ENCODE results near the gene RCL1. TPM values are rescaled to one million over a fixed set of nuclear protein-coding genes. Genes with fewer than 3 reads are reported as not detected.
A peak's percentile ranks its signal among the peaks of the same experiment; 100 is the strongest.
"Not testable (repeated sequence)": the region's sequence is repeated elsewhere in the genome, so short reads cannot be mapped to it uniquely, and the experiment has no call there.

The RCL1 gene
- total and polyA plus RNA-seq, 2 of the 13 experiments (the other 11 are each of a cell fraction or from before 2014, with no cell fraction given) = 22.3 to 31.6 TPM

DNA sequence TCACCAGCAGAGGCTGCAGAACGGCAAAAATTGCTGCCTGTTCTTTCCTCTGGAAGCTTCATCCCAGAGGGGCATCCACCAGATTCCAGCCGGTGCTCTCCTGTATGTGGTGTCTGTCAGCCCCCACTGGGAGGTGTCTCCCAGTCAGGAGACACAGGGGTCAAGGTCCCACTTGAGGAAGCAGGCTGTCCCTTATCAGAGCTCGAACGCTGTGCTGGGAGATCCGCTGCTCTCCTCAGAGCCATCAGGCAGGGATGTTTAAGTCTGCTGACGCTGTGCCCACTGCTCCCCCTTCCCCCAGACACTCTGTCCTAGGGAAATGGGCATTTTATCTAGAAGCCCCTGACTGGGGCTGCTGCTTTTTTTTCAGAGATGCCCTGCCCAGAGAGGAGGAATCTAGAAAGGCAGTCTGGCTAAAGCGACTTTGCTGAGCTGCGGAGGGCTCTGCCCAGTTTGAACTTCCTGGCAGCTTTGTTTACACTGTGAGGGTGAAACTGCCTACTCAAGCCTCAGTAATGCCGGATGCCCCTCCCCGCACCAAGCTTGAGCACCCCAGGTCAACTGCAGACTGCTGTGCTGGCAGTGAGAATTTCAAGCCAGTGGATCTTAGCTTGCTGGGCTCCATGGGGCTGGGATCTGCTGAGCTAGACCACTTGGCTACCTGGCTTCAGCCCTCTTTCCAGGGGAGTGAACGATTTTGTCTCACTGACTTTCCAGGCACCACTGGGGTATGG lies 108.8 kb downstream of the RCL1 start (continued):
- TF ChIP-seq, protein P1, sequence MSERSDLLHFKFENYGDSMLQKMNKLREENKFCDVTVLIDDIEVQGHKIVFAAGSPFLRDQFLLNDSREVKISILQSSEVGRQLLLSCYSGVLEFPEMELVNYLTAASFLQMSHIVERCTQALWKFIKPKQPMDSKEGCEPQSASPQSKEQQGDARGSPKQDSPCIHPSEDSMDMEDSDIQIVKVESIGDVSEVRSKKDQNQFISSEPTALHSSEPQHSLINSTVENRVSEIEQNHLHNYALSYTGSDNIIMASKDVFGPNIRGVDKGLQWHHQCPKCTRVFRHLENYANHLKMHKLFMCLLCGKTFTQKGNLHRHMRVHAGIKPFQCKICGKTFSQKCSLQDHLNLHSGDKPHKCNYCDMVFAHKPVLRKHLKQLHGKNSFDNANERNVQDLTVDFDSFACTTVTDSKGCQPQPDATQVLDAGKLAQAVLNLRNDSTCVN (CRISPR knock-in tag; IDR thresholded peaks at IDR 0.05; ENCODE audit: borderline replicate concordance) = peak; percentile 35; the same call in 1 of the 2 replicates
- TF ChIP-seq ZNF598 (CRISPR knock-in tag; IDR thresholded peaks at IDR 0.05; ENCODE audit: borderline replicate concordance) (0 out of 2 replicates have a peak, but pooled peaks have one; percentile 15), POLR2G (IDR thresholded peaks at IDR 0.05; ENCODE audit: low read depth, low read length) (peak; percentile 51), PHF8 (CRISPR knock-in tag; IDR thresholded peaks at IDR 0.05) (0 out of 2 replicates have a peak, but pooled peaks have one; percentile 34), FOSL2 (CRISPR knock-in tag; IDR thresholded peaks at IDR 0.05) (peak; percentile 83), SOX13 (CRISPR knock-in tag; conservative IDR thresholded peaks at IDR 0.05 in 1 of 2, IDR thresholded peaks at IDR 0.05 in 1 of 2) (0 out of 4 replicates have a peak, but pooled peaks of 1 of the 2 experiments have one; percentile 9), ZNF501 (CRISPR knock-in tag; IDR thresholded peaks at IDR 0.05) (peak; percentile 25; the same call in 1 of the 2 replicates), FOXO1 (CRISPR knock-in tag; IDR thresholded peaks at IDR 0.05) (peak; percentile 44; the same call in 1 of the 2 replicates), NR2F6 (CRISPR knock-in tag; IDR thresholded peaks at IDR 0.05) (0 out of 2 replicates have a peak, but pooled peaks have one; percentile 30), GATAD2A (CRISPR knock-in tag; IDR thresholded peaks at IDR 0.05) (peak; percentile 48; the same call in 1 of the 2 replicates), DMAP1 (CRISPR knock-in tag; IDR thresholded peaks at IDR 0.05) (peak; percentile 43; the same call in 1 of the 2 replicates), TEAD3 (CRISPR knock-in tag; optimal IDR thresholded peaks at IDR 0.05; ENCODE audit: borderline replicate concordance) (peak; percentile 4), RARA (CRISPR knock-in tag; IDR thresholded peaks at IDR 0.05) (0 out of 2 replicates have a peak, but pooled peaks have one; percentile 13), FOXA1 (CRISPR knock-in tag; IDR thresholded peaks at IDR 0.05) (peak; percentile 84), ISL2 (CRISPR knock-in tag; IDR thresholded peaks at IDR 0.05) (0 out of 2 replicates have a peak, but pooled peaks have one; percentile 20), ZNF292 (CRISPR knock-in tag; IDR thresholded peaks at IDR 0.05; ENCODE audit: borderline replicate concordance, low read depth) (peak; percentile 67; the same call in 1 of the 2 replicates), HNRNPL (IDR thresholded peaks at IDR 0.05; ENCODE audit: low read depth, low read length) (peak; percentile 91)
- not testable (repeated sequence) for TF ChIP-seq SOX13, NR2F6, FOXA1 (IDR thresholded peaks at IDR 0.05)
- TF ChIP-seq, protein P2, sequence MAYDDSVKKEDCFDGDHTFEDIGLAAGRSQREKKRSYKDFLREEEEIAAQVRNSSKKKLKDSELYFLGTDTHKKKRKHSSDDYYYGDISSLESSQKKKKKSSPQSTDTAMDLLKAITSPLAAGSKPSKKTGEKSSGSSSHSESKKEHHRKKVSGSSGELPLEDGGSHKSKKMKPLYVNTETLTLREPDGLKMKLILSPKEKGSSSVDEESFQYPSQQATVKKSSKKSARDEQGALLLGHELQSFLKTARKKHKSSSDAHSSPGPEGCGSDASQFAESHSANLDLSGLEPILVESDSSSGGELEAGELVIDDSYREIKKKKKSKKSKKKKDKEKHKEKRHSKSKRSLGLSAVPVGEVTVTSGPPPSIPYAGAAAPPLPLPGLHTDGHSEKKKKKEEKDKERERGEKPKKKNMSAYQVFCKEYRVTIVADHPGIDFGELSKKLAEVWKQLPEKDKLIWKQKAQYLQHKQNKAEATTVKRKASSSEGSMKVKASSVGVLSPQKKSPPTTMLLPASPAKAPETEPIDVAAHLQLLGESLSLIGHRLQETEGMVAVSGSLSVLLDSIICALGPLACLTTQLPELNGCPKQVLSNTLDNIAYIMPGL (CRISPR knock-in tag; IDR thresholded peaks at IDR 0.05; ENCODE audit: borderline replicate concordance in 1 of 2, low read depth in 1 of 2) = 0 out of 4 replicates have a peak, but pooled peaks of 1 of the 2 experiments have one; percentile 43
- TF ChIP-seq, protein P3, sequence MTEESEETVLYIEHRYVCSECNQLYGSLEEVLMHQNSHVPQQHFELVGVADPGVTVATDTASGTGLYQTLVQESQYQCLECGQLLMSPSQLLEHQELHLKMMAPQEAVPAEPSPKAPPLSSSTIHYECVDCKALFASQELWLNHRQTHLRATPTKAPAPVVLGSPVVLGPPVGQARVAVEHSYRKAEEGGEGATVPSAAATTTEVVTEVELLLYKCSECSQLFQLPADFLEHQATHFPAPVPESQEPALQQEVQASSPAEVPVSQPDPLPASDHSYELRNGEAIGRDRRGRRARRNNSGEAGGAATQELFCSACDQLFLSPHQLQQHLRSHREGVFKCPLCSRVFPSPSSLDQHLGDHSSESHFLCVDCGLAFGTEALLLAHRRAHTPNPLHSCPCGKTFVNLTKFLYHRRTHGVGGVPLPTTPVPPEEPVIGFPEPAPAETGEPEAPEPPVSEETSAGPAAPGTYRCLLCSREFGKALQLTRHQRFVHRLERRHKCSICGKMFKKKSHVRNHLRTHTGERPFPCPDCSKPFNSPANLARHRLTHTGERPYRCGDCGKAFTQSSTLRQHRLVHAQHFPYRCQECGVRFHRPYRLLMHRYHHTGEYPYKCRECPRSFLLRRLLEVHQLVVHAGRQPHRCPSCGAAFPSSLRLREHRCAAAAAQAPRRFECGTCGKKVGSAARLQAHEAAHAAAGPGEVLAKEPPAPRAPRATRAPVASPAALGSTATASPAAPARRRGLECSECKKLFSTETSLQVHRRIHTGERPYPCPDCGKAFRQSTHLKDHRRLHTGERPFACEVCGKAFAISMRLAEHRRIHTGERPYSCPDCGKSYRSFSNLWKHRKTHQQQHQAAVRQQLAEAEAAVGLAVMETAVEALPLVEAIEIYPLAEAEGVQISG (CRISPR knock-in tag; IDR thresholded peaks at IDR 0.05) = 0 out of 2 replicates have a peak, but pooled peaks have one; percentile 32

All from HepG2 (cell line).